ENCODE results near the gene TGFBR2. TPM values are rescaled to one million over a fixed set of nuclear protein-coding genes. Genes with fewer than 3 reads are reported as not detected.

Gene TGFBR2
- total RNA-seq, 1 donor: 393 TPM

DNA sequence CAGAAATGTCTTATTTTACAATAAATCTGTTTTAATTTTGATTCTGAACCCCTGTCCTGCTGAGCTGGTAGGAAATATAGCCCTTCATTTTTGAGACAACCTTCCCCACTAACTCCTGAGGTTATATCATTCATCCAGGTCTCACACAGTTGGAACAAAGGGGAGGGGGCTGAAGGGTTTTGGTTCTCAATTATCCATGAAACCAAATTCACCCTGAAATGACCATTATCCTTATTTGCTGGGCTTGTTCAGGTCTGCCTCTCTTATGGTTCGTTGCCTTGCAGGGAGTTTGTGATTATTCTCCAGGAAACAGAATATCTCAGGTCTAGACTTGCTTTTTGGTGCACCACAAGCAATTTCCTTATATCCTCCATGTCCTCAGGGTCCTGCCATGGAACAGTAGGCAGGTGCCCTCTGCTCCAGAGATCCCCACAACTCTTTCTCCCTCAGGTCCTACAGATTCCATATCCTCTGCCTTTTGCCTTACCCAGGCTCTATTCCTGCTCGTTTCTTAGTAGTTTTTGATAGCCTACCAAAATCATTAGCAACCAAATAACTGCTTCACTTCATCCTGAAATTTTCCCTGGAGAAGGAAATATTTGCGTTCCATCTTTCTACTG, 94.4 kb downstream of the TGFBR2 start:
- TF ChIP-seq, protein P1, sequence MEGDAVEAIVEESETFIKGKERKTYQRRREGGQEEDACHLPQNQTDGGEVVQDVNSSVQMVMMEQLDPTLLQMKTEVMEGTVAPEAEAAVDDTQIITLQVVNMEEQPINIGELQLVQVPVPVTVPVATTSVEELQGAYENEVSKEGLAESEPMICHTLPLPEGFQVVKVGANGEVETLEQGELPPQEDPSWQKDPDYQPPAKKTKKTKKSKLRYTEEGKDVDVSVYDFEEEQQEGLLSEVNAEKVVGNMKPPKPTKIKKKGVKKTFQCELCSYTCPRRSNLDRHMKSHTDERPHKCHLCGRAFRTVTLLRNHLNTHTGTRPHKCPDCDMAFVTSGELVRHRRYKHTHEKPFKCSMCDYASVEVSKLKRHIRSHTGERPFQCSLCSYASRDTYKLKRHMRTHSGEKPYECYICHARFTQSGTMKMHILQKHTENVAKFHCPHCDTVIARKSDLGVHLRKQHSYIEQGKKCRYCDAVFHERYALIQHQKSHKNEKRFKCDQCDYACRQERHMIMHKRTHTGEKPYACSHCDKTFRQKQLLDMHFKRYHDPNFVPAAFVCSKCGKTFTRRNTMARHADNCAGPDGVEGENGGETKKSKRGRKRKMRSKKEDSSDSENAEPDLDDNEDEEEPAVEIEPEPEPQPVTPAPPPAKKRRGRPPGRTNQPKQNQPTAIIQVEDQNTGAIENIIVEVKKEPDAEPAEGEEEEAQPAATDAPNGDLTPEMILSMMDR (IDR thresholded peaks at IDR 0.05; ENCODE audit: insufficient read depth, low read length): no peak

DNA sequence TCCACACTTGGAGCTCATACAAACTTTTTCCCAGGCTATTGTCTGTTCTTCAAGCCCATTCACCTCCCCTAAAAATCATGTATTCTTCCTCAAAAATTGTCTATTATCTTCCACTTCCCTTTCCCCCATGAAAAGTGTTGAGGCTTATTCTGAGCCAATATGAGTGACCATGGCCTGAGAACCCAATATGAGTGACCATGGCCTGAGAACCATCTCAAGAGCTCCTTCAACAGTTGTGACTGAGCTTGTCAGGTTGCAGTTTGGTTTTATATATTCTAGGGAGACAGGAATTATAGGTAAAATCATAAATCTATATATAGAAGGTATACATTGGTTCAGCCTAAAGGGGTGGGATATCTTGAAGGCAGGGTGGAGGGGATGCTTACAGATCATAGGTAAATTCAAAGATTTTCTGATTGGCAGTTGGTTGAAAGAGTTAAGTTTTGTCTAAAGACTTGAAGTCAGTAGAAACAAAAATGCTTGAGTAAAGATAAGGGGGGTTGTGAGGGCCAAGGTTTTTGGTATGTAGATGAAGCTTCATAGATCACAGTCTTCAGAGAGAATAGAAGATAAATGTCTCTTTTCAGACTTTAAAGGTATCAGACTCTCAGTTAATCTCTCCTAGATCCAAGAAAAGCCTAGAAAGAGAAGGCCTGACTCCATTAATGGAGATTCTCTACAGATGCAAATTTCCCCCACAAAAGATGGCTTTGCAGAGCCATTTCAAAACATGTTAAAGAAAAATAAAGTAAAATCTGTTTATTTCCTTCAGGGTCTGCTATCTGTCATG, 95.8 kb downstream of the TGFBR2 start:
- H3K4me3 ChIP-seq (ENCODE audit: low read depth, low read length): no peak overlapping the region
- DNase-seq (ENCODE audit: low read depth): no peak
- TF ChIP-seq, protein P1 (IDR thresholded peaks at IDR 0.05; ENCODE audit: insufficient read depth, low read length): no peak

More for the DNA sequence above, 94.4 kb downstream of the TGFBR2 start:
- DNase-seq (ENCODE audit: low read depth): no peak
- H3K4me3 ChIP-seq (ENCODE audit: low read depth, low read length): no peak overlapping the region

DNA sequence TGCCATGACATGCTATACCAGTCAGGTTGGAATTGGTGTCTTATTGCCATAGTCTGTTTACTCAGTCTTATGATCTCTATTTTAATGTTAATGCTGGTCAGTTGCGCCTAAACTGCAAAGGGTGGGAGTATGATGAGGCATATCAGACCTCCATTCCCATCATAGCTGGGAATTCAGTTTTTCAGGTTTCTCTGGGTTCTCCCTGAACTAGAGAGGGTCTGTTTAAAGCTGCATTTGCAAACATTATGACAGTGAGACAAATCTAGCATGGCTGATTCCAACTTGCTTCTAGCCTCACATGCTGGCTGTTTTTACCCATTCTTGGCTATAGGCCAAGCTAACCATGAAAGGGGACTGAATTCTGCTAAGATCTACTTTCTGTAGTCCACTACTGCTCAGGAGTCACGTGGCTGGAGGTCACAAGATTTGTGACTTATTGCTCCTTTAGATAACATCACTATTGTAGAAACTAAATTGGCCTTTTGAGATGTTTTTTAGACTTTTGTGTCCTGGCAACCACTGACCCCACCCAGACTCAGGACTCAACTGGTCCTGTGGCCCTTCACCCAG, 96.5 kb downstream of the TGFBR2 start:
- H3K4me3 ChIP-seq (ENCODE audit: low read depth, low read length): no peak overlapping the region
- TF ChIP-seq, protein P1 (IDR thresholded peaks at IDR 0.05; ENCODE audit: insufficient read depth, low read length): no peak
- no peak for DNase-seq (ENCODE audit: low read depth)

DNA sequence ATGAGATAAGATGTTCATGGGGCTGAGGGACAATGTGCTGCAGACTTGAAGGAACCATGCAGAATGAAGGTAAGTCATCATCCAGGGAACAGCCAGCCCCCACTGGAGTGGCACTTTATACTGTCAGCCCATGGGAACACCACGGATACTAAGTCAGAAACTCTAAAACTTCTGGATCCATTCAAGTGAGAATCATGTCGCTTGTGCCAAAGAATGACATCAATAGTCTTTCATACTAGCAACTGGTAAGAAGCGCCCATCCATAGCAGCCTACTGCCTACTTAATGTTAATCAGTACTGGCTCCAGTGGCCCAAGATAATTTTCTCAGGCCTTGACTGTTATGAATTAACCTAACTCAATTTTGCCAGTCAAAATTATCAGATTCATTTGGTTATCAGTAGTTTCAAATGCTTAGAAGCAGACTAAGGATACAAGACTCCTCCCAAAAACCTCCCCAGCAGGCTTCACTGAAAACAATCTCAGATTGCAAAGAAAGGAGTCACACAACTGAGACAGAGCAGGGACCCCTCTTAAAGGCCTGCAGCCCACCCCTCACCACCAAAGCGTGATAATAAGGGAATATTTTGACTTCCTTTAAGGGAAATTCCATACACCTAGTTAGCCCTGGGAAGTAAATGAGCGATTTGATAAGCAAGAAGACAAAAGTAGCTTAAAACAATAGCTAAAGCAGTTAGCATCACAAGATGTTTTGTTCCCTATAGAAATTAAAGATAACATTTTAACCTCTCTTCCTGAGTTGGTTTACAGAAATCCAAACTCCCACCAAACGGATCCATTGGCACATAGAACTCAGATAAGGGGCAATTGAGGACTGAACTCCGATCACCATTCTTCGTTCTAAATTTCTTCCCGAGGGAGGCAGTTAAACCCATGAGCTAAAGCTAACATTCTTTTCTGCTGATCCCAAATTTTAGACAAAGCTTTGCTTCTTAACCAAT, 98.8 kb downstream of the TGFBR2 start:
- TF ChIP-seq, protein P1 (IDR thresholded peaks at IDR 0.05; ENCODE audit: insufficient read depth, low read length): no peak
- DNase-seq (ENCODE audit: low read depth): no peak
- H3K4me3 ChIP-seq (ENCODE audit: low read depth, low read length): no peak overlapping the region

DNA sequence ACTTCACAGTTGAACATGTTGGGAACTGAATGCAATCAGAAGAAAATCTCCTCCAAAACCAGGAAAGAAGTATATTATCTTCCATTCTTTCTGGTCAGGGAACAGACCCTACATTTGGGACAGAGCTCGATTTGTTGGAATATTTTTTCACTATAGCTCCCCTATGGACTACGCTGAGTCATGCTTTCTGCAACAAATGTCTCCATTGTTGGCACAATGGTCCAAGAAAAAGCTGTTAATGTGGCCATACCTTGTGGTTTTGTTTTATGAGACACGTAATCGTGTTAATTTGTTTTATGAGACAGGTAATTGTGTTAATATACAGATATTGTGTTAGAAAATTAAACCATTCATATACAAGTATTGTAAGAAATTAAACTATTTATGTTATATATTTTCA, 101.4 kb downstream of the TGFBR2 start:
- no peak for DNase-seq (ENCODE audit: low read depth)
- H3K4me3 ChIP-seq (ENCODE audit: low read depth, low read length): no peak overlapping the region
- TF ChIP-seq, protein P1 (IDR thresholded peaks at IDR 0.05; ENCODE audit: insufficient read depth, low read length): no peak

DNA sequence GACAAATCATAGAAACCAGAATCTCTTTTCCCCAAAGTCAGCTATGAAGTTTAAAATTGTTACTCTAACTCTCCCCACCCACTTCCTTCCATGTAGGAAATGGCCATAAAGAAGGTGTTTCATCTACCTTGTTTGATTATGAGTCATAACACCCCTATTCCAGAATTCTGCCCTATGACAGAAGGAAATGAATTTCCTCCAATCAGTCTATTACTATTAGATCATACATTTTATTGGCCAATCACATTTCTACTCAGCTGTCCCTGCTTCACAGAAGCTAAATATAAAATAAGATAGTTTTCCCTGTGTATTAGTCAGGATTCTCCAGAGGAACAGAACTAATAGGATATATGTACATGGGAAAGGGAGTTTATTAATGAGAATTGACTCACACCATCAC, 102.1 kb downstream of the TGFBR2 start:
- TF ChIP-seq, protein P1 (IDR thresholded peaks at IDR 0.05; ENCODE audit: insufficient read depth, low read length): no peak
- no peak for DNase-seq (ENCODE audit: low read depth)
- no peak overlapping the region for H3K4me3 ChIP-seq (ENCODE audit: low read depth, low read length)

Data from fibroblast of the aortic adventitia (primary cell).